Globus pallidus (tissue), 1 donor: ENCODE data around the gene WLS.
"Not testable (repeated sequence)": the region's sequence is repeated elsewhere in the genome, so short reads cannot be mapped to it uniquely, and the experiment has no call there.

Experiments used
- DNase-seq: peaks from one replicate; pipeline ENCODE4 v3.0.0-alpha.2; 2015; ENCODE audit warnings: low spot score

WLS gene

GRCh38 chr1:68232289-68233148 is at the start of gene WLS:
Gene WLS, minus strand, starts transcription at chr1:68232523. Its CDS starts 224 bp downstream, at chr1:68232299.
- DNase-seq, result peak; percentile 78

- DNase-seq, result no peak
Observed at GRCh38 chr1:68280286-68280685, 48.0 kb upstream of the WLS start.

- DNase-seq, result no peak
Observed at GRCh38 chr1:68279846-68280245, 47.5 kb upstream of the WLS start.

- no peak for DNase-seq
Observed at GRCh38 chr1:68278221-68278620, 45.9 kb upstream of the WLS start.

GRCh38 chr1:68276448-68276847 is 44.1 kb upstream of the WLS start:
- DNase-seq, result no peak

- DNase-seq, result no peak
Observed at GRCh38 chr1:68273530-68273929, 41.2 kb upstream of the WLS start.

GRCh38 chr1:68271596-68271995 is 39.3 kb upstream of the WLS start:
- DNase-seq, result no peak

- DNase-seq, result no peak
Observed at GRCh38 chr1:68270951-68271350, 38.6 kb upstream of the WLS start.

- DNase-seq, result no peak
Observed at GRCh38 chr1:68269637-68270430, 37.5 kb upstream of the WLS start.

GRCh38 chr1:68268896-68269483 is 36.7 kb upstream of the WLS start:
- DNase-seq, result no peak

- not testable (repeated sequence) for DNase-seq
Observed at GRCh38 chr1:68256824-68257223, 24.5 kb upstream of the WLS start.

- no peak for DNase-seq
Observed at GRCh38 chr1:68255301-68255700, 23.0 kb upstream of the WLS start.

GRCh38 chr1:68254667-68255226 is 22.4 kb upstream of the WLS start:
- DNase-seq, result no peak

- DNase-seq, result no peak
Observed at GRCh38 chr1:68237040-68237439, 4.7 kb upstream of the WLS start.

- no peak for DNase-seq
Observed at GRCh38 chr1:68234094-68234493, 1.8 kb upstream of the WLS start.

GRCh38 chr1:68233202-68233601 is 879 bp upstream of the WLS start:
- DNase-seq, result no peak

GRCh38 chr1:68231627-68232288 is 565 bp downstream of the WLS start:
- DNase-seq, result peak; percentile 54

- DNase-seq, result no peak
Observed at GRCh38 chr1:68230901-68231626, 1.3 kb downstream of the WLS start.

- no peak for DNase-seq
Observed at GRCh38 chr1:68230484-68230802, 1.9 kb downstream of the WLS start.

- DNase-seq, result no peak
Observed at GRCh38 chr1:68229650-68230483, 2.5 kb downstream of the WLS start.
